GM18505 (cell line): ENCODE data around the gene AZGP1.
"Not testable (repeated sequence)": the region's sequence is repeated elsewhere in the genome, so short reads cannot be mapped to it uniquely, and the experiment has no call there.

Experiments used
- ATAC-seq: cut with Tn5 transposase; IDR thresholded peaks from one replicate; pipeline ENCODE4 v1.9.1; 2021; ENCODE audit not compliant: unreplicated experiment
- POLR2A ChIP-seq: IDR thresholded peaks from 4 replicates; pipeline ENCODE4 v1.6.1; 2011; ENCODE audit warnings: borderline replicate concordance; ENCODE audit not compliant: insufficient read depth, insufficient read length; ENCODE audit errors: extremely low read depth

AZGP1 gene

DNA sequence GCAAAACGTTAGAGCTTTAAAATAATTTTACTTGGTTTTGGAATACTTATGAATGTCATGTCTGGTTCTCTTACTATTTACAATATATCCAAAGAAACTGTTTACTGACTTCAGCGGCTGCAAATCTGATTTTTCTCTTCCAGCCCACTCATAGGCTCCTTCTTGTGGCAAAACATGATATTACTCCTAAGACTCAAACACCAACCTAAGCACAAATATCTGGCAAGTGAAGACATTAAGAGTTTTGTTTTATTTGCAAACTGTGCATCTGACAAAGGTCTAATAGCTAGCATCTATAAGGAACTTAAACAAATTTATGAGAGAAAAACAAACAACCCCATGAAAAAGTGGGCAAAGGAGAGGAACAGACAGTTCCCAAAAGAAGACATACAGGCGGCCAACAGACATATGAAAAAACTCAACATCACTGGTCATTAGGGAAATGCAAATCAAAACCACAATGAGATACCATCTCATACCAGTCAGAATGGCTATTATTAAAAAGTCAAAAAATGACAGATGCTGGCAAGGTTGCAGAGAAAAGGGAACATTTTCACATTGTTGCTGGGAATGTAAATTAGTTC lies 26.1 kb downstream of the AZGP1 start:
- ATAC-seq: no peak
- TF ChIP-seq POLR2A: no peak

GRCh38 chr7:99947608-99948007 lies 28.2 kb downstream of the AZGP1 start:
- ATAC-seq: no peak

DNA sequence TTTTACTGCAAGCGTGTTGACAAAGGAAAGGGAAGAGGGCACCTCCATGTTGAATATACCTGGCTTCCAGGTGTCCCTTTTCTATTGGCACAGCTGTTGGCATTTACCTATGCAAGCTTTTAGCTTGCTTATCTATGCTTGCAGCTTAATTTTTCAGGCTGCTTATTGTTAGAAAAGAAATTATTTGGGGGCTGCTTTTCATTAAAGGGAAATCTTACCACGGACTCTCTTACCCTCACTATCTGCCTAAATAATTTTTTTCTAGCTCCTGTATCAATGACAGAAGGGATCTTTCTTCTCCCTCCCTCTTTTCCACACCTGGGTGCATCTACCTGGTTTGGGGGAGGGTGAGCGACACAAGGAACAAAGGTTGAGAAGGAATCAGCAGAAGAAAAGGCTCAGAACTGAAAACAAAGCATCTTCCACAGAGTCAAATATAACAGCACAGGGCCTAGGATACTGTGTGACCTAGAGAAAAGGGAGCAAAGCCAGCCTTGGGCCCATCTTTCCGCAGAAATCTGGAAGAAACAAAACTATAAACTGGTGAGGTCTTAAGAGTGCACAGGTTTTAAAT lies 31.2 kb downstream of the AZGP1 start:
- TF ChIP-seq POLR2A: no peak
- no peak for ATAC-seq

More at GRCh38 chr7:99947608-99948007, 28.2 kb downstream of the AZGP1 start:
- no peak for TF ChIP-seq POLR2A

- ATAC-seq: no peak
- no peak for TF ChIP-seq POLR2A
Observed at GRCh38 chr7:99943641-99944496, 32.0 kb downstream of the AZGP1 start.

DNA sequence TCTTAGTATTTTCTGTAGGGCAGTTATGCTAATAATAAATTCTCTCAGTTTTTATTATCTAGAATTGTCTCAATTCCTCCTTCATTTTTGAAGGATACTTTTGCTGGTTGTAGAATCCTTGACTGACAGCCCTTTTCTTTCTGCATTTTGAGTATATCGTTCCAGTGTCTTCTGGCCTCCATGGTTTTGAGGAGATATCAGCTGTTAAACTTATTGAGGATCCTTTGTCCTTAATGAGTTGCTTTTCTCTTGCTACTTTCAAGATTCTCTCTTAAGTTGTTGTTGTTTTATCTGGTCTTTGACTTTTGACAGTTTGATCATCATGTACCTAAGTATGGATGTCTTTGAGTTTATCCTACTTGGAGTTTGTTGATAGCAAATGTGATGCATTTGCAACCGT lies 37.5 kb downstream of the AZGP1 start:
- ATAC-seq: no peak
- no peak for TF ChIP-seq POLR2A

DNA sequence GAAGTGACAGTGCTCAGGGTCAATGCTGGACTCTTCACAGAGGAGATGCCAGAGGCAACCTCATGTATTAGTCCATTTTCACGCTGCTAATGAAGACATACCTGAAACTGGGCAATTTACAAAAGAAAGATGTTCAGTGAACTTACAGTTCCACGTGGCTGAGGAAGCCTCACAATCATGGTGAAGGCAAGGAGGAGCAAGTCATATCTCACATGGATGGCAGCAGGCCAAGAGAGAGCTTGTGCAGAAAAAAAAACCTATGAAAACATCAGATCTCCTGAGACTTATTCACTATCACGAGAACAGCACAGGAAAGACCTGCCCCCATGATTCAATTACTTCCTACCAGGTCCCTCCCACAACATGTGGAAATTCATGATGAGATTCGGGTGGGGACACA lies 40.8 kb downstream of the AZGP1 start:
- not testable (repeated sequence) for ATAC-seq

DNA sequence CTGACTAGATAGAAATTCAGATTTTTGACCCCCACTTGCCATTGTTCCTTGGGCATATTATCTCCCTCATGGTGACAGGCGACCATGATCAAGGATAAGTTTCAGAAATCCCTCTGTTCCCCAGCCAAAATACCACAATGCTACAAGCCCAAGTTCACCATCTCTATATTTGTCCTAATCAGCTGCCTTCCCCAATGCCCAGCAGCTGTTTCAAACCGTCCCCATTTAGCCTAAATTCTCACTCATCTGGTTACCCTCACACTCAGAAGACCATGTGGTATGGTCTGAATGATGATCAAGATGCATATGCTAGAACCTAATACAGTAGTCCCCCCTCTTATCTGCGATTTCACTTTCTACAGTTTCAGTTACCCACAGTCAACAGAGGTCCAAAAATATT lies 45.5 kb downstream of the AZGP1 start:
- TF ChIP-seq POLR2A: no peak
- no peak for ATAC-seq

DNA sequence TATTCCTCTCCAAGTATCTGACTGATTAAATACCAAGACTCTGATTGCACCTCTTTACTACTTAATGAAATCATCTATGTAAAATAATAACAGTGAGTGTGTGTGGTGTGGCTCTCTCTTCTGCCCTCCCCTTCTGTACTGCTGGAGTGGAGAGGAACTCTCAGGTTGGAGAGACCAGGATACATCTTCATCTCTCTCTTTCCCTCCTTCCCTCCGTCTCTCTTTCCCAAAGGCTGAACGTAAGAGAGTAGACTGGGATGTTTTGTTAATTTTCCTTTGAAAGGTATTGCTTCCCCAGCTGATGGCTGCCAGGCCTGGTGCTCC lies 46.1 kb downstream of the AZGP1 start:
- ATAC-seq: no peak
- TF ChIP-seq POLR2A: no peak

- ATAC-seq: no peak
- no peak for TF ChIP-seq POLR2A
Observed at GRCh38 chr7:99928994-99929729, 46.7 kb downstream of the AZGP1 start, which contains the start of gene GJC3. Gene GJC3 (minus strand): TSS chr7:99929620. CDS start chr7:99929620, 0 bp downstream.

DNA sequence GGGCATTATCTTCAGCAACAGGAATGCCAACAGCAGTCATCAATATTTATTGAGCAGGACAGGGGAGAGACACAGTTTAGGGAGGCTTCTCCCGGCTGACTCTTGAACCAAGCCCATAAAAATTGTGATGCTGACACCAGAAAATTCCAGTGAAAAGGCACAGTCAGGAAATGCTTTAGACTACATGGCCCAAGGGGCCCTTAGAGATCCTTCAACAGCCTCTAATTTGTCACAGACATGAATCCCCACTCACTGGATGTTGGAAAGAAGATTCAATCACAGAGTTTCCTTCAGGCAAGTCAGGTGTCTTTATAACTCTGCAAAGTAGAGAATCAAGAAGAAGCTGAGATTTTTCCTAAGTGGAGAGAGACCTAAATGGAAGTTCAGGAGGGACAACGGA lies 47.6 kb downstream of the AZGP1 start:
- ATAC-seq: no peak
- TF ChIP-seq POLR2A: no peak

DNA sequence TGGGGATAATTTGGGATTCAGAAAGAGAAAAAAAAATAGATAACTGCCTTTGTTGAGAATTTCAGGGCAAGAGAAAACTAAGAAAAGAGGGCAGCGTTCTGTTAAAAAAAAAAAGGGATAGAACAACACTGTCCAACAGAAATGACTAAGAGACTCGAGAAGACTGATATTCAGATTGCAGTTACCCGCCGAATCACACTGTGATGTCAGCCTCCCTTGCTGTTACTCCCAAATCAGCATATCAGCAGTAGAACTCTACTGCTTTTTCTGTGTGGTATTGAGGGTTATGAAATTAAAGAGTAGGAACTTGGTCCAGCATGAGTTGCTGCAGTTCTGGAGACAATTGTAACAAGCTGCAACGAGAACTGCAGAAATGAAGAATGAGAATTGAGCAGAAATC lies 48.3 kb downstream of the AZGP1 start:
- TF ChIP-seq POLR2A: no peak
- ATAC-seq: no peak

DNA sequence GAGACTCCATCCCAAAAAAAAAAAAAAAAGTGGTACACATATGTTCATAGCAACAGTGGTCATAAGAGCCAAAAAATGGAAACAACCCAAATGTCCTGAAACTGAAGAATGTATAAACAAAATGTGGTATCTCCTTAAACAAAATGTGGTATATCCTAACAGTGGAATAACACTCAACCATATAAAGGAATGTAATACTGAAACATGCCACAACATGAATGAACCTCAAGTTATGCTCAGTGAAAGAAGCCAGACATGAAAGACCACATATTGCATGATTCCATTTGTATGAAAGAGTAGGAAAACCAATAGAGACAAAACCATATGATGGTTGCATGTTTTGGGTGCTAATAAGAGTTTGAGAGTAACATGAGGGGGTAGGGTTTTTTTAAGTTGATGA lies 49.5 kb downstream of the AZGP1 start:
- TF ChIP-seq POLR2A: no peak

GRCh38 chr7:99923200-99923599 lies 52.6 kb downstream of the AZGP1 start:
- TF ChIP-seq POLR2A: no peak

More for the DNA sequence above, 49.5 kb downstream of the AZGP1 start:
- ATAC-seq: no peak

More at GRCh38 chr7:99923200-99923599, 52.6 kb downstream of the AZGP1 start:
- no peak for ATAC-seq
